Astrocyte (in vitro differentiated cells and primary cell): ENCODE data around the gene KCNJ18.
"Not testable (repeated sequence)": the region's sequence is repeated elsewhere in the genome, so short reads cannot be mapped to it uniquely, and the experiment has no call there.

ENCODE experiments used
- EZH2 ChIP-seq: IDR thresholded peaks from 2 replicates; pipeline ENCODE4 v1.6.1; 2012; ENCODE audit warnings: mild to moderate bottlenecking, low read length, inconsistent platforms; ENCODE audit not compliant: insufficient read depth
- TF ChIP-seq, protein P1 (sequence below): IDR thresholded peaks from 2 replicates; pipeline ENCODE4 v1.5.1; 2011; ENCODE audit warnings: low read depth, mild to moderate bottlenecking, inconsistent platforms, low read length, moderate library complexity; ENCODE audit not compliant: insufficient read depth

DNA sequence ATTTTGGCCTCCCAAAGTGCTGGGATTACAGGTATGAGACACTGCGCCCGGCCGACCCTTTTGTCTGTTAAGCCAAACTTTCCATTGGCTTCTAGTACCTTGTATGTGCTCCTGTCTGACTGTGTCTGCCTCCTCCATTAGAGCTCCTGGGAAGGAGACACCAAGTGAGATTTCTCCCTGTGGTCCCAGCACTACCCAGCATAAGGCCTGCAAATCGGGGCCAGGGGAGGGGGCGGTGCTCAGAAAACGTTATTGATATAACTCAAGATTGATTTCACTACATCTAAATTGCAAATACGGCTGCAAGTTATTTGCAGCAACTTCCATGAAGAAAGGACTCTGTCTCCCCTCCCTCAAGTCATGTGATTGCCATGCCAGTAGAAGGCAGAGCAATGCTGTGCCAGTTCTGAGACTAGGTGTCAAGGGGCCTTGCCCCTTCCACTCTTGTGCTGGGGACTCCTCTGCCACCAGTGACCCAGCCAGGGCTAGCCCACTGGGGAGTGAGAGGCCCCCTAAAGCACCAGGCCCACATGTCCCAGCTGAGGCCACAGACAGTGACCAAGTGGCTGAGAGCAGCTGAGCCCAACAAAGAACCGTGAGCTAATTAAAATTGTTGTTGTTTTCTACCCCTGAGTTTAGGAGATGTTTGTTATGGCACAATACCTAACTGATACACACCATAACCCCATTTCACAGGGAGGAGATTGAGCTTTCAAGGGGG, 55.0 kb downstream of the KCNJ18 start:
- TF ChIP-seq, protein P1, sequence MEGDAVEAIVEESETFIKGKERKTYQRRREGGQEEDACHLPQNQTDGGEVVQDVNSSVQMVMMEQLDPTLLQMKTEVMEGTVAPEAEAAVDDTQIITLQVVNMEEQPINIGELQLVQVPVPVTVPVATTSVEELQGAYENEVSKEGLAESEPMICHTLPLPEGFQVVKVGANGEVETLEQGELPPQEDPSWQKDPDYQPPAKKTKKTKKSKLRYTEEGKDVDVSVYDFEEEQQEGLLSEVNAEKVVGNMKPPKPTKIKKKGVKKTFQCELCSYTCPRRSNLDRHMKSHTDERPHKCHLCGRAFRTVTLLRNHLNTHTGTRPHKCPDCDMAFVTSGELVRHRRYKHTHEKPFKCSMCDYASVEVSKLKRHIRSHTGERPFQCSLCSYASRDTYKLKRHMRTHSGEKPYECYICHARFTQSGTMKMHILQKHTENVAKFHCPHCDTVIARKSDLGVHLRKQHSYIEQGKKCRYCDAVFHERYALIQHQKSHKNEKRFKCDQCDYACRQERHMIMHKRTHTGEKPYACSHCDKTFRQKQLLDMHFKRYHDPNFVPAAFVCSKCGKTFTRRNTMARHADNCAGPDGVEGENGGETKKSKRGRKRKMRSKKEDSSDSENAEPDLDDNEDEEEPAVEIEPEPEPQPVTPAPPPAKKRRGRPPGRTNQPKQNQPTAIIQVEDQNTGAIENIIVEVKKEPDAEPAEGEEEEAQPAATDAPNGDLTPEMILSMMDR = not testable (repeated sequence)
- not testable (repeated sequence) for TF ChIP-seq EZH2
